GM23338 (cell line): Measurements from ENCODE around the gene SEMA4F. TPM values are rescaled to one million over a fixed set of nuclear protein-coding genes. Genes with fewer than 3 reads are reported as not detected.

ENCODE experiments used
- CREB1 ChIP-seq: fragments of 250-450 bp; sonication (Bioruptor Pico); IDR thresholded peaks from 2 replicates; pipeline ENCODE4 v1.5.0; 2020; ENCODE audit warnings: low read depth, mild to moderate bottlenecking, moderate library complexity
- CTCF ChIP-seq, 2 experiments: fragments of 200-600 bp in 1 of 2; sonication (generic) in 1 of 2; conservative IDR thresholded peaks; 2 replicates each; pipeline versions ENCODE4 v1.5.1 to v1.6.1; 2016 to 2017; ENCODE audit warnings: antibody characterized with exemption in 2 of 2, low read depth in 2 of 2, mild to moderate bottlenecking in 2 of 2, moderate library complexity in 1 of 2
- ETS1 ChIP-seq: IDR thresholded peaks from 2 replicates; pipeline ENCODE4 v1.6.1; 2016; ENCODE audit warnings: antibody characterized with exemption
- EZH2 ChIP-seq: fragments of 200-600 bp; sonication (generic); IDR thresholded peaks from one replicate; pipeline ENCODE4 v1.8.0; 2017; ENCODE audit warnings: antibody characterized with exemption, mild to moderate bottlenecking, low read depth; ENCODE audit not compliant: unreplicated experiment
- EZH2phosphoT487 ChIP-seq: fragments of 200-600 bp; sonication (generic); IDR thresholded peaks from one replicate; pipeline ENCODE4 v1.8.1; 2018; ENCODE audit warnings: antibody characterized with exemption; ENCODE audit not compliant: unreplicated experiment
- JUNB ChIP-seq: IDR thresholded peaks from one replicate; pipeline ENCODE4 v1.6.1; 2016; ENCODE audit warnings: antibody characterized with exemption; ENCODE audit not compliant: unreplicated experiment
- NANOG ChIP-seq: IDR thresholded peaks from 2 replicates; pipeline ENCODE4 v1.6.1; 2016; ENCODE audit warnings: antibody characterized with exemption, borderline replicate concordance
- STAT1 ChIP-seq: IDR thresholded peaks from one replicate; pipeline ENCODE4 v1.6.1; 2016; ENCODE audit warnings: antibody characterized with exemption; ENCODE audit not compliant: unreplicated experiment
- ZNF114 ChIP-seq: fragments of 250-450 bp; sonication (Bioruptor Pico); IDR thresholded peaks from 2 replicates; pipeline ENCODE4 v1.5.0; 2020; ENCODE audit warnings: mild to moderate bottlenecking, moderate library complexity
- ZNF331 ChIP-seq: fragments of 250-450 bp; sonication (Bioruptor Pico); IDR thresholded peaks from 2 replicates; pipeline ENCODE4 v1.5.0; 2020; ENCODE audit warnings: low read depth, mild to moderate bottlenecking, moderate library complexity
- polyA plus RNA-seq: library from polyadenylated mRNA; unstranded; fragments of >200 nt; fragmentation: Nextera tagmentation; extraction: Ambion mirVana; gene quantifications from 2 replicates; pipeline ENCODE4 v1.2.1, GENCODE V29; 2016
- total RNA-seq: library from RNA; depleted of rRNA; stranded (reverse); fragments of >200 nt; shearing (Covaris generic); gene quantifications from 2 replicates; pipeline ENCODE4 v1.2.3, GENCODE V29; 2014
- TF ChIP-seq, protein P1 (sequence below): fragments of 250-450 bp; sonication (Bioruptor Pico); IDR thresholded peaks from 2 replicates; pipeline ENCODE4 v1.5.0; 2020; ENCODE audit warnings: mild to moderate bottlenecking, moderate library complexity

SEMA4F gene
- total and polyA plus RNA-seq, 2 experiments from 2014 or later: 2.2 to 3.2 TPM

DNA sequence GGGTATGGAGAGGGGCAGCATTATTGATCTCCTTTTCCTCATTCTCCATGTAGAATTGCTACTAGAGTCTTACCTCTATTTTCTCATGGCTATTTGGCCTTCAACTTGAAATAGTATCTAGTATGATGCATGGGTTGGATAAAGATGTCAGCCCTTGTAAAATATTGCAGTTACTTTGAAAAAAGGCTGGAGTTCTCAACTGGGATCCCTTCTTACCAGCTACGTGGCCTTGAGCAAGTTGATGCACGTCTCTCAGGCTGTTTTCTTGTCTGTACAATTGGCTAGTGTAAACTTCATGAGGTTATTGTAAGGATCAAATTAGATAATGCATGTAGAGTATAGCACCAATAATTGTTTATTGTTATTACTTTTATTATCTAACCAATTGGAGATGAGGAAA is 50.2 kb downstream of the SEMA4F start (continued):
- TF ChIP-seq, protein P1, sequence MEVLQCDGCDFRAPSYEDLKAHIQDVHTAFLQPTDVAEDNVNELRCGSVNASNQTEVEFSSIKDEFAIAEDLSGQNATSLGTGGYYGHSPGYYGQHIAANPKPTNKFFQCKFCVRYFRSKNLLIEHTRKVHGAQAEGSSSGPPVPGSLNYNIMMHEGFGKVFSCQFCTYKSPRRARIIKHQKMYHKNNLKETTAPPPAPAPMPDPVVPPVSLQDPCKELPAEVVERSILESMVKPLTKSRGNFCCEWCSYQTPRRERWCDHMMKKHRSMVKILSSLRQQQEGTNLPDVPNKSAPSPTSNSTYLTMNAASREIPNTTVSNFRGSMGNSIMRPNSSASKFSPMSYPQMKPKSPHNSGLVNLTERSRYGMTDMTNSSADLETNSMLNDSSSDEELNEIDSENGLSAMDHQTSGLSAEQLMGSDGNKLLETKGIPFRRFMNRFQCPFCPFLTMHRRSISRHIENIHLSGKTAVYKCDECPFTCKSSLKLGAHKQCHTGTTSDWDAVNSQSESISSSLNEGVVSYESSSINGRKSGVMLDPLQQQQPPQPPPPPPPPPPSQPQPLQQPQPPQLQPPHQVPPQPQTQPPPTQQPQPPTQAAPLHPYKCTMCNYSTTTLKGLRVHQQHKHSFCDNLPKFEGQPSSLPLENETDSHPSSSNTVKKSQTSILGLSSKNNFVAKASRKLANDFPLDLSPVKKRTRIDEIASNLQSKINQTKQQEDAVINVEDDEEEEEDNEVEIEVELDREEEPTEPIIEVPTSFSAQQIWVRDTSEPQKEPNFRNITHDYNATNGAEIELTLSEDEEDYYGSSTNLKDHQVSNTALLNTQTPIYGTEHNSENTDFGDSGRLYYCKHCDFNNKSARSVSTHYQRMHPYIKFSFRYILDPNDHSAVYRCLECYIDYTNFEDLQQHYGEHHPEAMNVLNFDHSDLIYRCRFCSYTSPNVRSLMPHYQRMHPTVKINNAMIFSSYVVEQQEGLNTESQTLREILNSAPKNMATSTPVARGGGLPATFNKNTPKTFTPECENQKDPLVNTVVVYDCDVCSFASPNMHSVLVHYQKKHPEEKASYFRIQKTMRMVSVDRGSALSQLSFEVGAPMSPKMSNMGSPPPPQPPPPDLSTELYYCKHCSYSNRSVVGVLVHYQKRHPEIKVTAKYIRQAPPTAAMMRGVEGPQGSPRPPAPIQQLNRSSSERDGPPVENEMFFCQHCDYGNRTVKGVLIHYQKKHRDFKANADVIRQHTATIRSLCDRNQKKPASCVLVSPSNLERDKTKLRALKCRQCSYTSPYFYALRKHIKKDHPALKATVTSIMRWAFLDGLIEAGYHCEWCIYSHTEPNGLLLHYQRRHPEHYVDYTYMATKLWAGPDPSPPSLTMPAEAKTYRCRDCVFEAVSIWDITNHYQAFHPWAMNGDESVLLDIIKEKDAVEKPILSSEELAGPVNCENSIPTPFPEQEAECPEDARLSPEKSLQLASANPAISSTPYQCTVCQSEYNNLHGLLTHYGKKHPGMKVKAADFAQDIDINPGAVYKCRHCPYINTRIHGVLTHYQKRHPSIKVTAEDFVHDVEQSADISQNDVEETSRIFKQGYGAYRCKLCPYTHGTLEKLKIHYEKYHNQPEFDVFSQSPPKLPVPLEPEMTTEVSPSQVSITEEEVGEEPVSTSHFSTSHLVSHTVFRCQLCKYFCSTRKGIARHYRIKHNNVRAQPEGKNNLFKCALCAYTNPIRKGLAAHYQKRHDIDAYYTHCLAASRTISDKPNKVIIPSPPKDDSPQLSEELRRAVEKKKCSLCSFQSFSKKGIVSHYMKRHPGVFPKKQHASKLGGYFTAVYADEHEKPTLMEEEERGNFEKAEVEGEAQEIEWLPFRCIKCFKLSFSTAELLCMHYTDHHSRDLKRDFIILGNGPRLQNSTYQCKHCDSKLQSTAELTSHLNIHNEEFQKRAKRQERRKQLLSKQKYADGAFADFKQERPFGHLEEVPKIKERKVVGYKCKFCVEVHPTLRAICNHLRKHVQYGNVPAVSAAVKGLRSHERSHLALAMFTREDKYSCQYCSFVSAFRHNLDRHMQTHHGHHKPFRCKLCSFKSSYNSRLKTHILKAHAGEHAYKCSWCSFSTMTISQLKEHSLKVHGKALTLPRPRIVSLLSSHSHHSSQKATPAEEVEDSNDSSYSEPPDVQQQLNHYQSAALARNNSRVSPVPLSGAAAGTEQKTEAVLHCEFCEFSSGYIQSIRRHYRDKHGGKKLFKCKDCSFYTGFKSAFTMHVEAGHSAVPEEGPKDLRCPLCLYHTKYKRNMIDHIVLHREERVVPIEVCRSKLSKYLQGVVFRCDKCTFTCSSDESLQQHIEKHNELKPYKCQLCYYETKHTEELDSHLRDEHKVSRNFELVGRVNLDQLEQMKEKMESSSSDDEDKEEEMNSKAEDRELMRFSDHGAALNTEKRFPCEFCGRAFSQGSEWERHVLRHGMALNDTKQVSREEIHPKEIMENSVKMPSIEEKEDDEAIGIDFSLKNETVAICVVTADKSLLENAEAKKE (CRISPR knock-in tag): no peak
- TF ChIP-seq JUNB: no peak
- no peak for TF ChIP-seq EZH2phosphoT487
- no peak for TF ChIP-seq ZNF331 (CRISPR knock-in tag)
- no peak for TF ChIP-seq STAT1
- TF ChIP-seq CREB1 (CRISPR knock-in tag): no peak
- no peak for TF ChIP-seq ETS1
- TF ChIP-seq NANOG: no peak
- no peak for TF ChIP-seq CTCF (conservative IDR thresholded peaks at IDR 0.05; ENCODE audit: low read depth in 2 of 2)
- no peak for TF ChIP-seq ZNF114 (CRISPR knock-in tag)
- no peak for TF ChIP-seq EZH2
